Mucosa of descending colon (tissue), 3 donors: Measurements from ENCODE around the gene A2ML1. TPM values are rescaled to one million over a fixed set of nuclear protein-coding genes. Genes with fewer than 3 reads are reported as not detected.
"Not testable (repeated sequence)": the region's sequence is repeated elsewhere in the genome, so short reads cannot be mapped to it uniquely, and the experiment has no call there.

ENCODE experiments used
- ATAC-seq: fragments of 200-7000 bp; cut with Tn5 transposase; one replicate; pipeline ENCODE4 v1.9.1; 2020; ENCODE audit warnings: mild to moderate bottlenecking, moderate library complexity
- DNase-seq, 3 donors: peaks; one replicate each; pipeline ENCODE4 v3.0.0-alpha.2; 2020
- H3K36me3 ChIP-seq: fragments of 200-600 bp; one replicate; pipeline ENCODE4 v1.8.0; 2021; ENCODE audit warnings: low read depth, mild to moderate bottlenecking
- H3K4me1 ChIP-seq: fragments of 200-600 bp; one replicate; pipeline ENCODE4 v1.8.0; 2021; ENCODE audit warnings: low read depth, mild to moderate bottlenecking
- H3K4me3 ChIP-seq: fragments of 200-600 bp; one replicate; pipeline ENCODE4 v1.8.0; 2021; ENCODE audit warnings: mild to moderate bottlenecking
- H3K9me3 ChIP-seq: fragments of 200-600 bp; one replicate; pipeline ENCODE4 v1.8.0; 2021; ENCODE audit warnings: mild to moderate bottlenecking
- intact Hi-C, 2 donors: fragments of 100-400 bp; cut with DNase I in 1 of 2; cut with micrococcal nuclease in 1 of 2; formaldehyde crosslinking; loops; one replicate each; pipeline versions ENCODE4 v1.11.0 to v1.11.1; 2022; cut with DNase I, micrococcal nuclease
- total RNA-seq, 3 donors: library from RNA; stranded (reverse); fragmentation: NEBNext Ultra II Directional in 2 of 3; extraction: Animal tissue kit (Norgen Biotek cat#: 25700) in 2 of 3; gene quantifications; one replicate each; pipeline versions ENCODE4 v1.2.1 to v1.2.4, GENCODE V29; 2021 to 2023
- TF ChIP-seq, protein P1 (sequence below): fragments of 200-600 bp; IDR thresholded peaks from one replicate; pipeline ENCODE4 v1.8.0; 2022; ENCODE audit warnings: antibody characterized with exemption, mild to moderate bottlenecking
- donor health status: DM: no; HTN: no; CAD: no; lungs with moderate emphysema.
- donor health status: DM: no; HTN: no; CAD: no.
- donor health status: DM: no; HTN: yes; CAD: no.

The A2ML1 gene
- total RNA-seq, 3 donors from 2014 or later, result 0.46 TPM; not detected in 2

DNA sequence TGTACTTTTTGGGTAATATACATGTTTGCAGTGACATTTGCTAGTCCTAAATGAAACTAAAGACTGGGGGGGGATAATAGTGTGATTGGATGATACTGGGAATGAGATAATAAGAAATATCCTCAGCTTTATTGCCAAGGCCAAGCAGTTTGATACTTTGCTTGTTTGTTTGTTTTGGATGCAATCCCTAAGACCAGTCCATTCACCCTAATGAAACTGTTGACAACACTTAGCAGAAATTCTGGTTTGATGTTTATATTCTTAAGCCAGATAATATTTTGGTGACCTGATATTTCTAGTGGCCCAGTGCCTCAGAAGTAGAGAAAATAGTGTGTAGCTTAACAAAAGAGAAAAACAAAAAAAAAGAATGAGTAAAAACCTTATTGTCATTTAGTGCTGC is 93.7 kb downstream of the A2ML1 start:
- TF ChIP-seq, protein P1, sequence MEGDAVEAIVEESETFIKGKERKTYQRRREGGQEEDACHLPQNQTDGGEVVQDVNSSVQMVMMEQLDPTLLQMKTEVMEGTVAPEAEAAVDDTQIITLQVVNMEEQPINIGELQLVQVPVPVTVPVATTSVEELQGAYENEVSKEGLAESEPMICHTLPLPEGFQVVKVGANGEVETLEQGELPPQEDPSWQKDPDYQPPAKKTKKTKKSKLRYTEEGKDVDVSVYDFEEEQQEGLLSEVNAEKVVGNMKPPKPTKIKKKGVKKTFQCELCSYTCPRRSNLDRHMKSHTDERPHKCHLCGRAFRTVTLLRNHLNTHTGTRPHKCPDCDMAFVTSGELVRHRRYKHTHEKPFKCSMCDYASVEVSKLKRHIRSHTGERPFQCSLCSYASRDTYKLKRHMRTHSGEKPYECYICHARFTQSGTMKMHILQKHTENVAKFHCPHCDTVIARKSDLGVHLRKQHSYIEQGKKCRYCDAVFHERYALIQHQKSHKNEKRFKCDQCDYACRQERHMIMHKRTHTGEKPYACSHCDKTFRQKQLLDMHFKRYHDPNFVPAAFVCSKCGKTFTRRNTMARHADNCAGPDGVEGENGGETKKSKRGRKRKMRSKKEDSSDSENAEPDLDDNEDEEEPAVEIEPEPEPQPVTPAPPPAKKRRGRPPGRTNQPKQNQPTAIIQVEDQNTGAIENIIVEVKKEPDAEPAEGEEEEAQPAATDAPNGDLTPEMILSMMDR, result no peak
- intact Hi-C loops, result no loop called here
- ATAC-seq (no peak), DNase-seq (no peak)
- H3K36me3 ChIP-seq, result no peaks in the 10 kb centered on the region
- no peaks in the 10 kb centered on the region for H3K4me1 ChIP-seq
- H3K9me3 ChIP-seq, result no peaks in the 10 kb centered on the region
- no peak overlapping the region for H3K4me3 ChIP-seq

DNA sequence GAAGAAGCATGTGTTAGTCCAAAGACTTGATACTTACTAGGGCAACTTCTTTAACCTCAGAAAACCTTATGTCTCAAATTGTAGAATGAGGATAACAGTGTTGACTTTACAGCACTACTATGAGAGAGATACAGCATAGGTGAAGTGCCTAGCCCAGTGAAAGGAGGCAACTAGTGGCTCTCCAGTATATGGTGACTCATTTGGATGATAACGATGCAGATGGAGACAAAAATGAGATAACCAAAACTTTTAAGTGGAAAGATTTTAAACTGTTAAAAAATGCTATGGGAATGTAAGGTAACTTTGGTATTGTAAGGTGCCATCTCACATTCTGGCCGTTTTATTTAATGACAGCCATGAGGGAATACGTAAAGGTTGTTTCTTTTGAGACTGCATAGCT is 94.6 kb downstream of the A2ML1 start:
- Histone ChIP-seq H3K9me3 (no peaks in the 10 kb centered on the region), H3K36me3 (no peaks in the 10 kb centered on the region), H3K4me3 (no peak overlapping the region), H3K4me1 (no peaks in the 10 kb centered on the region)
- DNase-seq (no peak), ATAC-seq (no peak)
- intact Hi-C loops, result no loop called here
- TF ChIP-seq, protein P1, result no peak

DNA sequence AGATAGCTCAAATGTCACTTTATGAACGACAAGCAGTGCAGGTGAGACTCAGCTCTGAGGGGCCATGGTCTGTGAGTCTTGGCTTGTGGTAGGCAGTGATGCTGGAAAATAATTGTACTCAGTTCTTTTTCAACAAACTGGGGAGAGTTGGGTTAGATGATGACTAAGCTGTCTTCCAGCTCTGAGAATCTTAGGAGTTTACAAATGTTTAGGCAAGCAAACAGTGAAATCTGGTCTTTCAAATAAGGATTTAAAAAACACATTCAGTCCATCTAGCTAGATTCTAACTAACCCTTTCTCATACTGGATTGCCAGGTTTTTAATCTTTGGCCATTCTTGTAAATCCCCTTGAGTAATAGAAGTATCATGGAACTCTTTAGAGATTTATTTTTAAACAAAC is 95.3 kb downstream of the A2ML1 start:
- intact Hi-C loops, result no loop called here
- no peaks in the 10 kb centered on the region for H3K36me3 ChIP-seq
- TF ChIP-seq, protein P1, result no peak
- DNase-seq (no peak), ATAC-seq (no peak)
- no peak overlapping the region for H3K4me3 ChIP-seq
- no peaks in the 10 kb centered on the region for H3K9me3 ChIP-seq
- H3K4me1 ChIP-seq, result no peaks in the 10 kb centered on the region

DNA sequence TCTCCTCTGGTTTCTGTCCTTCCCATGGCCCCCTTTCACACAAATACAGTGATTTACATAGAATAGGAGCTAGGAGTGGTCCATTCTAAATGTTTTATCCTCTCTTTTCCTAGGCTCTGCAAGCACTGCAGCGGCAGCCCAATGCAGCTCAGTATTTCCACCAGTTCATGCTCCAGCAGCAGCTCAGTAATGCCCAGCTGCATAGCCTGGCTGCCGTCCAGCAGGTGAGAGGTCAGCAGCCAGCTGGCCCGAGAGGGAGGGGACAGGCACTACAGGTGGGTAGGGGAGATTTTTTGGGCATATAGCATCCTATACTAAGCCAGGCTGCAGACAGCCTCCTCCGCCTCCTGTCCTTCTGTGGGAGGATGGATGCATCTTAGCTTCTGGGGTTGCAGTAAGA is 97.2 kb downstream of the A2ML1 start:
- H3K9me3 ChIP-seq, DNase-seq, ATAC-seq, H3K36me3 ChIP-seq, intact Hi-C loops, H3K4me3 ChIP-seq, H3K4me1 ChIP-seq: not testable (repeated sequence)

DNA sequence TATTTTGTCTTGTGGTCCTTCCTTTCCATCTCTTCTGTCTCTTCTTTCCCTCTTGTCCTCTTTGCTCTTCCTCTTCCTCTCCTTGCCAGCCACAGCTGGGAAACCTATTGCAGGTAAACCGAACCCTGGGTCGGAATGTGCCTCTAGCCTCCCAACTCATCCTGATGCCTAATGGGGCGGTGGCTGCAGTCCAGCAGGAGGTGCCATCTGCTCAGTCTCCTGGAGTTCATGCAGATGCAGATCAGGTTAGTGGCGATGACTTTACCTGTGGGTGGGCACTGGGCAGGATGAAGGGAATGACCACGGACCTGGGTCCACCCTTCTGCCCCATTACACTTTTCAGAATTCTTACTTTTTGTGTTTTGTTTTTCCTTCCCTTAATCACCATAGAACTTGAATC is 100.1 kb downstream of the A2ML1 start:
- H3K9me3 ChIP-seq, result no peaks in the 10 kb centered on the region
- TF ChIP-seq, protein P1, result no peak
- intact Hi-C loops, result no loop called here
- no peak for DNase-seq
- no peak overlapping the region for H3K4me3 ChIP-seq
- no peak for ATAC-seq
- no peaks in the 10 kb centered on the region for H3K4me1 ChIP-seq
- no peaks in the 10 kb centered on the region for H3K36me3 ChIP-seq

Other genes starting within 250 kb of the A2ML1 start
- not detected for gene AICDA, start 209.8 kb upstream of the A2ML1 start, total RNA-seq
- gene MFAP5, start 159.8 kb upstream of the A2ML1 start, total RNA-seq, result 10 to 100 TPM; 10.7 to 43.1 (median 25.0) TPM
- gene RIMKLB, start 124.6 kb upstream of the A2ML1 start, total RNA-seq, result 10 to 100 TPM in 1 of 3 donors, 1 to 10 TPM in 2; 3.7 to 30.9 (median 7.6) TPM
- gene PHC1, start 91.9 kb downstream of the A2ML1 start, total RNA-seq, result 10 to 100 TPM in 2 of 3 donors, 1 to 10 TPM in 1; 7.5 to 49.3 (median 11.2) TPM
- 100 to 1,000 TPM; 104 to 126 (median 105) TPM for gene M6PR, start 127.0 kb downstream of the A2ML1 start, total RNA-seq
- 1 to 10 TPM; 1.1 to 4.1 (median 3.0) TPM for gene KLRG1, start 166.9 kb downstream of the A2ML1 start, total RNA-seq